HEK293 (cell line): Measurements from ENCODE around the gene CFAP119.
A peak's percentile ranks its signal among the peaks of the same experiment; 100 is the strongest.

ENCODE experiments used
- KLF16 ChIP-seq: fragments of 450-650 bp; formaldehyde crosslinking; IDR thresholded peaks from 2 replicates; pipeline ENCODE4 v1.5.1; 2017; ENCODE audit warnings: missing biosample characterization, missing genetic modification characterization
- TCF7L2 ChIP-seq: IDR thresholded peaks from 2 replicates; pipeline ENCODE4 v1.6.1; 2011; ENCODE audit warnings: low read depth, mild to moderate bottlenecking, inconsistent platforms, low read length, moderate library complexity, borderline replicate concordance
- ZNF140 ChIP-seq: fragments of 450-650 bp; formaldehyde crosslinking; IDR thresholded peaks from 2 replicates; pipeline ENCODE4 v1.5.1; 2016; ENCODE audit warnings: missing biosample characterization, missing genetic modification characterization
- ZNF175 ChIP-seq: fragments of 450-650 bp; formaldehyde crosslinking; IDR thresholded peaks from 2 replicates; pipeline ENCODE4 v1.5.1; 2016; ENCODE audit warnings: missing biosample characterization, missing genetic modification characterization
- ZNF223 ChIP-seq: fragments of 450-650 bp; formaldehyde crosslinking; IDR thresholded peaks from 2 replicates; pipeline ENCODE4 v1.5.1; 2016; ENCODE audit warnings: missing biosample characterization, missing genetic modification characterization
- ZNF24 ChIP-seq: fragments of 450-650 bp; formaldehyde crosslinking; IDR thresholded peaks from 2 replicates; pipeline ENCODE4 v1.5.1; 2016; ENCODE audit warnings: missing biosample characterization, missing genetic modification characterization
- ZNF266 ChIP-seq: fragments of 450-650 bp; formaldehyde crosslinking; IDR thresholded peaks from 2 replicates; pipeline ENCODE4 v1.5.1; 2016; ENCODE audit warnings: missing biosample characterization, missing genetic modification characterization, low read depth
- ZNF394 ChIP-seq: fragments of 450-650 bp; formaldehyde crosslinking; IDR thresholded peaks from 2 replicates; pipeline ENCODE4 v1.5.1; 2016; ENCODE audit warnings: missing biosample characterization, missing genetic modification characterization, mild to moderate bottlenecking, moderate library complexity, borderline replicate concordance
- ZNF426 ChIP-seq: fragments of 450-650 bp; formaldehyde crosslinking; IDR thresholded peaks from 2 replicates; pipeline ENCODE4 v1.5.1; 2017; ENCODE audit warnings: missing biosample characterization, missing genetic modification characterization, mild to moderate bottlenecking, inconsistent platforms, moderate library complexity
- ZNF433 ChIP-seq: fragments of 450-650 bp; formaldehyde crosslinking; IDR thresholded peaks from 2 replicates; pipeline ENCODE4 v1.5.1; 2016; ENCODE audit warnings: missing biosample characterization, missing genetic modification characterization, low read depth
- ZNF518A ChIP-seq: fragments of 450-650 bp; formaldehyde crosslinking; conservative IDR thresholded peaks from 2 replicates; pipeline ENCODE4 v1.5.1; 2016; ENCODE audit warnings: low read depth, missing biosample characterization, missing genetic modification characterization
- ZNF560 ChIP-seq: fragments of 450-650 bp; formaldehyde crosslinking; IDR thresholded peaks from 2 replicates; pipeline ENCODE4 v1.5.1; 2017; ENCODE audit warnings: missing biosample characterization, missing genetic modification characterization, borderline replicate concordance
- ZNF629 ChIP-seq: fragments of 450-650 bp; formaldehyde crosslinking; IDR thresholded peaks from 2 replicates; pipeline ENCODE4 v1.5.1; 2017; ENCODE audit warnings: missing biosample characterization, missing genetic modification characterization
- ZNF654 ChIP-seq: fragments of 450-650 bp; formaldehyde crosslinking; IDR thresholded peaks from 2 replicates; pipeline ENCODE4 v1.5.1; 2016; ENCODE audit warnings: low read depth, missing biosample characterization, missing genetic modification characterization
- ZNF664 ChIP-seq: fragments of 450-650 bp; formaldehyde crosslinking; IDR thresholded peaks from 2 replicates; pipeline ENCODE4 v1.5.1; 2016; ENCODE audit warnings: missing biosample characterization, missing genetic modification characterization
- ZXDB ChIP-seq: fragments of 450-650 bp; formaldehyde crosslinking; IDR thresholded peaks from 2 replicates; pipeline ENCODE4 v1.5.1; 2016; ENCODE audit warnings: missing biosample characterization, missing genetic modification characterization
- TF ChIP-seq, protein P1 (sequence below): fragments of 450-650 bp; formaldehyde crosslinking; IDR thresholded peaks from 2 replicates; pipeline ENCODE4 v1.5.1; 2016; ENCODE audit warnings: missing biosample characterization, missing genetic modification characterization
- TF ChIP-seq, protein P2 (sequence below): fragments of 450-650 bp; formaldehyde crosslinking; IDR thresholded peaks from 2 replicates; pipeline ENCODE4 v1.5.1; 2016; ENCODE audit warnings: missing biosample characterization, missing genetic modification characterization
- TF ChIP-seq, protein P3 (sequence below): fragments of 450-650 bp; formaldehyde crosslinking; IDR thresholded peaks from 2 replicates; pipeline ENCODE4 v1.5.1; 2016; ENCODE audit warnings: missing biosample characterization, missing genetic modification characterization

Gene CFAP119

DNA sequence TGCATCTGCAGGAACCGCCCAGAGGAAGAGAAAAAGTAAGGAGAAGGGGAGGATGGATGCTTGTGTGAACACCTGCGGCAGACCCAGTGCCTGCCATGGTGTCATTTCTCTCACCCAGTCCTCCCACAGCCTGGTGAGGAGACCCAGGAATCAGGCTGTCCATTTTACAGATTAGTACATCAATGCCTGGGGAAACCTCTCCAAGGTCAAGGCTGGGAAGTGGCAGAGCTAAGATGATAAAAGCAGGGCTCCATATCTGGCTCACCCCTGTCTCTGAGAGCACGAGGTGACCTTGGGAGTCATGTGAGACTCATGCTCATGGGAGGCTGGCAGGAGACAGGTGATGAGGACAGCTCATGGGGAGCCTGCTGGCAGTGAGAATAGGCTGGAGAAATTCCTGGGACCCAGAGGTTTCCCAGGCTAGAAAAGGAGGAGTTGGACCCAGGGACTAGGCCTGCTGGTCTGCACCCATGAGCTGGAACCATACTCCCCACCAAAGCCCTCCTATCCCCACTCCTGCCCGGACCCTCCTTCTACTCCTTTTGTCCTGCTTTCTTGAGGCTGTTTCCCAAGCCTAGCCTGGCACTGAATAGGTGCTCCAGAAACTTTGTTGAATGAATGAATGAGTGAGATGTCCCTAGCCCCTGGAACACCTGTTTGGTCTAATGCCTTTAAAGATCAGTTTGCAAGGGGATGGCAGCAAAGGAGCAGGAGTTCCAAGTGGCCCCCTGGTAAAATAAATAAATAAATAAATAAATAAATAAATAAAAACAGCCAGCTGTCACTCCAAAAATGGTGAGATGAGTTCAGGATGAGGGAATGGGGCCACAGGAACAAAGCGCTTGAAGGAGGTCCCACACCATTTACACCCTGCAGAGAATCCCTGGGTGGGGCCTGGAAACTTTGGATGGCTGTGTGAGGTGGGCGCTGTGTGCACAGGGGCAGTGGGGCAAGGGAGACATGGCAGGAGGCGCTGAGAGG, 23.6 kb upstream of the CFAP119 start (continued):
- TF ChIP-seq ZNF518A (peak; percentile 84), ZNF426 (peak; percentile 84), ZNF664 (0 out of 2 replicates have a peak, but pooled peaks have one; percentile 61), ZNF629 (0 out of 2 replicates have a peak, but pooled peaks have one; percentile 10), ZNF654 (0 out of 2 replicates have a peak, but pooled peaks have one; percentile 6), TCF7L2 (no peak), ZNF175 (tag by site-specific recombination) (no peak), ZNF266 (tag by site-specific recombination) (0 out of 2 replicates have a peak, but pooled peaks have one; percentile 15), ZNF140 (tag by site-specific recombination) (peak; percentile 57; the same call in 1 of the 2 replicates), KLF16 (tag by site-specific recombination) (no peak), ZNF560 (tag by site-specific recombination) (peak; percentile 71; the same call in 1 of the 2 replicates), ZNF223 (peak; percentile 38; the same call in 1 of the 2 replicates), ZXDB (tag by site-specific recombination) (0 out of 2 replicates have a peak, but pooled peaks have one; percentile 15), ZNF24 (tag by site-specific recombination) (peak; percentile 41; the same call in 1 of the 2 replicates), ZNF433 (peak; percentile 43; the same call in 1 of the 2 replicates), ZNF394 (tag by site-specific recombination) (peak; percentile 92)
- TF ChIP-seq, protein P1, sequence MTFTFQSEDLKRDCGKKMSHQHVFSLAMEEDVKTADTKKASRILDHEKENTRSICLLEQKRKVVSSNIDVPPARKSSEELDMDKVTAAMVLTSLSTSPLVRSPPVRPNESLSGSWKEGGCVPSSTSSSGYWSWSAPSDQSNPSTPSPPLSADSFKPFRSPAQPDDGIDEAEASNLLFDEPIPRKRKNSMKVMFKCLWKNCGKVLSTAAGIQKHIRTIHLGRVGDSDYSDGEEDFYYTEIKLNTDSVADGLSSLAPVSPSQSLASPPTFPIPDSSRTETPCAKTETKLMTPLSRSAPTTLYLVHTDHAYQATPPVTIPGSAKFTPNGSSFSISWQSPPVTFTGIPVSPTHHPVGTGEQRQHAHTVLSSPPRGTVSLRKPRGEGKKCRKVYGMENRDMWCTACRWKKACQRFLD (tag by site-specific recombination): no peak
- TF ChIP-seq, protein P2, sequence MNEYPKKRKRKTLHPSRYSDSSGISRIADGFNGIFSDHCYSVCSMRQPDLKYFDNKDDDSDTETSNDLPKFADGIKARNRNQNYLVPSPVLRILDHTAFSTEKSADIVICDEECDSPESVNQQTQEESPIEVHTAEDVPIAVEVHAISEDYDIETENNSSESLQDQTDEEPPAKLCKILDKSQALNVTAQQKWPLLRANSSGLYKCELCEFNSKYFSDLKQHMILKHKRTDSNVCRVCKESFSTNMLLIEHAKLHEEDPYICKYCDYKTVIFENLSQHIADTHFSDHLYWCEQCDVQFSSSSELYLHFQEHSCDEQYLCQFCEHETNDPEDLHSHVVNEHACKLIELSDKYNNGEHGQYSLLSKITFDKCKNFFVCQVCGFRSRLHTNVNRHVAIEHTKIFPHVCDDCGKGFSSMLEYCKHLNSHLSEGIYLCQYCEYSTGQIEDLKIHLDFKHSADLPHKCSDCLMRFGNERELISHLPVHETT (tag by site-specific recombination): 0 out of 2 replicates have a peak, but pooled peaks have one; percentile 21
- TF ChIP-seq, protein P3, sequence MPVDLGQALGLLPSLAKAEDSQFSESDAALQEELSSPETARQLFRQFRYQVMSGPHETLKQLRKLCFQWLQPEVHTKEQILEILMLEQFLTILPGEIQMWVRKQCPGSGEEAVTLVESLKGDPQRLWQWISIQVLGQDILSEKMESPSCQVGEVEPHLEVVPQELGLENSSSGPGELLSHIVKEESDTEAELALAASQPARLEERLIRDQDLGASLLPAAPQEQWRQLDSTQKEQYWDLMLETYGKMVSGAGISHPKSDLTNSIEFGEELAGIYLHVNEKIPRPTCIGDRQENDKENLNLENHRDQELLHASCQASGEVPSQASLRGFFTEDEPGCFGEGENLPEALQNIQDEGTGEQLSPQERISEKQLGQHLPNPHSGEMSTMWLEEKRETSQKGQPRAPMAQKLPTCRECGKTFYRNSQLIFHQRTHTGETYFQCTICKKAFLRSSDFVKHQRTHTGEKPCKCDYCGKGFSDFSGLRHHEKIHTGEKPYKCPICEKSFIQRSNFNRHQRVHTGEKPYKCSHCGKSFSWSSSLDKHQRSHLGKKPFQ (tag by site-specific recombination): no peak
